ENCODE data around the gene CHCHD4.

GRCh38 chr3:14092464-14092863 lies 32.2 kb downstream of the CHCHD4 start:
- no peak for TF ChIP-seq SMAD1 (IDR thresholded peaks at IDR 0.05; ENCODE audit: low read depth, partially characterized antibody)
- no peak for TF ChIP-seq CTCF (IDR thresholded peaks at IDR 0.05 in 2 of 3, conservative IDR thresholded peaks at IDR 0.05 in 1 of 3; ENCODE audit: control insufficient read depth in 2 of 3, extremely low read depth in 1 of 3, insufficient read depth in 1 of 3, low read depth in 3 of 3, low read length in 3 of 3)
- TF ChIP-seq STAT3 (IDR thresholded peaks at IDR 0.05; ENCODE audit: low read depth, low read length): no peak
- TF ChIP-seq BCL11A (IDR thresholded peaks at IDR 0.05; ENCODE audit: low read depth, low read length): no peak
- TF ChIP-seq ETV6 (conservative IDR thresholded peaks at IDR 0.05 in 1 of 2, IDR thresholded peaks at IDR 0.05 in 1 of 2; ENCODE audit: borderline replicate concordance in 1 of 2, low read depth in 1 of 2): no peak
- no peak for TF ChIP-seq ASH2L (IDR thresholded peaks at IDR 0.05; ENCODE audit: borderline replicate concordance, low read depth)
- TF ChIP-seq EP300 (IDR thresholded peaks at IDR 0.05; ENCODE audit: borderline replicate concordance in 1 of 2, control insufficient read depth in 1 of 2, low read depth in 2 of 2, low read length in 2 of 2): no peak
- no peak for TF ChIP-seq POLR2A (IDR thresholded peaks at IDR 0.05; ENCODE audit: low read depth, low read length)
- TF ChIP-seq NRF1 (conservative IDR thresholded peaks at IDR 0.05; ENCODE audit: low read depth, low read length): no peak
- TF ChIP-seq MEF2B (IDR thresholded peaks at IDR 0.05; ENCODE audit: partially characterized antibody, poor library complexity, severe bottlenecking): no peak

Measured in GM12878 (cell line).